ENCODE measurements around the gene RNASE12.

Gene RNASE12

DNA sequence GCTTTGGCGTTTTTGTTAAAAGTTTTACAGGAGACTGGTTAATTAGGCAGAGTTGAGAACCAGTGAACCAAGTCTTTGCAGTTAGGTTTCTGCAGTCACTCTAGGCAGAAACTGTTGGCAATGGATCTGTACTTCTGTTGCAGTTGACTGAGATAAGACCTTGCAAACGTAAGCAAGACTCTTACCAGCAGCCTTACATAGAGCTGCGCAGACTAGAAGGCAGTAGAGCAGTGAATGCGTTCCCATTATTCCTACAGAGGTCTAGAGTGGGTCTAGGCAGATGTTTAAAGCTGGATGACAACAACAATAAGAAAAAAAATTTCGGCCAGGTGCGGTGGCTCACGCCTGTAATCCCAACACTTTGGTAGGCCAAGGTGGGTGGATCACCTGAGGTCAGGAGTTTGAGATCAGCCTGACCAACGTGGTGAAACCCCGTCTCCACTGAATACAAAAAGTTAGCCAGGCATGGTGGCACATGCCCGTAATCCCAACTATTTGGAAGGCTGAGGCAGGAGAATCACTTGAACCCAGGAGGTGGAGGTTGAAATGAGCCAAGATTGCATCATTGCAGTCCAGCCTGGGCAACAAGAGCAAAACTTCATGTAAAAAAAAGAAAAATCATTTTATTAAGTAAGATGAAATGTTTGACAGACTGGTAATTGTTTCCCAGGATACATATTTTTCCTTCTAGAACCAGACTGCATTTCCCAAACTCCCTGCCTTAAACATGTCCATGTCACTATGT lies 42.6 kb downstream of the RNASE12 start:
- Mint-ChIP-seq H3K9me3 (no peaks in the 10 kb centered on the region), H3K27ac (no peak overlapping the region), H3K4me3 (no peak overlapping the region), H3K36me3 (ENCODE audit: low read depth) (no peaks in the 10 kb centered on the region), H3K4me1 (ENCODE audit: low read depth) (no peaks in the 10 kb centered on the region), H3K27me3 (peaks cover 10% of the 10 kb centered on the region)

DNA sequence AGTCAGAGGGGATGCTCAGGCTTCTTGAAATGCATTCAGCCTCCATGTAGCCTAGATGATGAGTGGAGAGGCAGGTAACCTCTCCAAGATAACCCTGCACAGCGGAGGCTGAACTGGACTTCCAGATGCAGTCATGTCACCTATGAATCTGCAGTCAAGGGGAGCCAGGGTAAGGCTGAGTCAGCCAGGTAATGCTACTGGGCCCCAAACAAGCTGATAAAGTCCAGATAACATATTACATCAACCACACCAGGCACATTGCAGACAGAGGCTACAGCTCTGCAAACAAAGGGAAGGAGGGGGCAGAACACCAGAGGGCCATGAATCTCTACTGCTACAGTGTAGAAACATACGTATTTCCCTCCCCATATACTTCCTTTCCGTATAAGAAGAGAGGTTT lies 44.3 kb downstream of the RNASE12 start:
- Mint-ChIP-seq H3K9me3 (no peaks in the 10 kb centered on the region), H3K36me3 (ENCODE audit: low read depth) (no peaks in the 10 kb centered on the region), H3K27me3 (peaks cover 10% of the 10 kb centered on the region), H3K27ac (no peak overlapping the region), H3K4me1 (ENCODE audit: low read depth) (no peaks in the 10 kb centered on the region), H3K4me3 (no peak overlapping the region)

Measured in stimulated activated naive CD8-positive, alpha-beta T cell treated with anti-CD3 and anti-CD28 coated beads, Interleukin-15, Interleukin-2, amounts not matched to agents 100 ng/mL and 50 ng/mL, for 24 hours (primary cell).